HG02870 (cell line): Measurements from ENCODE around the gene PRRC2B.
"Not testable (repeated sequence)": the region's sequence is repeated elsewhere in the genome, so short reads cannot be mapped to it uniquely, and the experiment has no call there.

Source experiments
- ATAC-seq: cut with Tn5 transposase; IDR thresholded peaks from one replicate; pipeline ENCODE4 v1.9.1; 2021; ENCODE audit warnings: mild to moderate bottlenecking, moderate library complexity; ENCODE audit not compliant: unreplicated experiment

PRRC2B gene

DNA sequence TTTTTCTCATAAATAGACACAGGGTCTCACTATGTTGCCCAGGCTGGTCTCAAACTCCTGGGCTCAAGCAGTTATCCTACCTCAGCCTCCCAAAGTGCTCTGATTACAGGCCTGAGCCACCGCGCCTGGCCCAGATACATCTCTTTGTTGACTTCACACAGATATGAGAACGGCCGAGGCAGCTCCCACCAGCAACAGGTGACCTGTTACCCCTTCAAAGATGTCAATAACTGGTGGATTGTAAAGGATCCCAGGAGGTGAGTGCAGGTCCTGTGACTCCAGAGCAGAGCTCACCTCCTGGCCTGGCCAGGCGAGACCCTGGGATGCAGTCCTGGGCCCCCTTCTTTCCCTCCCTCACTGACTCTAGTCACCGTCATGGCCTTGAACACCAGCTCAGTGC lies 118.0 kb downstream of the PRRC2B start:
- ATAC-seq: no peak

DNA sequence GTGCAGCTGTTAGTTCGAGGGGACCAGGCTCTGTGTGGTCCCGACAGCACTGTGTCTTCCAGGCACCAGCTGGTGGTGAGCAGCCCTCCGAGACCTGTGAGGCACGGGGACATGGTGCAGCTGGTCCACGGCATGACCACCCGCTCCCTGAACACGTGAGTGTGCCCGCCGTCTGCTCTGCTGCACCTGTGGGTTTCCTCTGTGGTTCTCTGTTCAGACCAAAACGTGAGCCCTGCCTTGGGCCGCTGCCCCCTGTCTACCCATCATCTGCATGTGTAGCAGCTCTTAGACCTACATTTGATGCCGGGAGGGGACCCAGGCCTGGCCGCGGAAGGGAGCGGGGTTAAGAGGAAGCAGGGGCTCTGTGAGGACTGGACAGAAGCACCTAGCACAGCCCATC lies 119.3 kb downstream of the PRRC2B start:
- ATAC-seq: no peak

- ATAC-seq: not testable (repeated sequence)
Measured at GRCh38 chr9:131515559-131516031, 121.7 kb downstream of the PRRC2B start.

DNA sequence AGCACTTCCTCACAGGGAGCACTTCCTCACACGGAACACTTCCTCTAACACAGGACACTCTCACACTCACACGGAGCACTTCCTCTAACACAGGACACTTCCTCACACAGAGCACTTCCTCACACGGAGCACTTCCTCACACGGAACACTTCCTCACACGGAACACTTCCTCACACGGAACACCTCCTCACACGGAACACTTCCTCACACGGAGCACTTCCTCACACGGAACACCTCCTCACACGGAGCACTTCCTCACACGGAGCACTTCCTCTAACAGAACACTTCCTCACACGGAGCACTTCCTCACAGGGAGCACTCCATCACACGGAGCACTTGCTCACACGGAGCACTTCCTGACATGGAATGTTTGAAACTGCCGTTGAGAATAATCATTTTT lies 122.2 kb downstream of the PRRC2B start:
- no peak for ATAC-seq

DNA sequence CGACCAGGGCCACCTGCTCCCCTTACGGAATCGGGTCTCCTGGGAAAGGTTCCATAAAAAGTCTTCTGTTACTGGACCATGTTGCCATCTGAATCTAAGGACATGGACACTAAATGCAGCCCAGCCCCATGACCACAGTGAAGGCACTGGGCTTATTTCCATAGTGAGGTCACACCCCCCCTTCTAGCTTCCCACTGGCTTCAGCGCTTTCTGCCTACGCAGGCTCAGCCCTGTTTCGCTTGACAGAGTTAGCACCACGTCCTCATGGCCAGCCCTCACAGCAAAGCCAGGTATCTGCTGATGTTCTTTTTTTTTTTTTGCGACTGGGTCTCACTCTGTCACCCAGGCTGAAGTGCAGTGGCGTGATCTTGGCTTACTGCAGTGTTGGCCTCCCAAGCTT lies 123.0 kb downstream of the PRRC2B start:
- no peak for ATAC-seq

DNA sequence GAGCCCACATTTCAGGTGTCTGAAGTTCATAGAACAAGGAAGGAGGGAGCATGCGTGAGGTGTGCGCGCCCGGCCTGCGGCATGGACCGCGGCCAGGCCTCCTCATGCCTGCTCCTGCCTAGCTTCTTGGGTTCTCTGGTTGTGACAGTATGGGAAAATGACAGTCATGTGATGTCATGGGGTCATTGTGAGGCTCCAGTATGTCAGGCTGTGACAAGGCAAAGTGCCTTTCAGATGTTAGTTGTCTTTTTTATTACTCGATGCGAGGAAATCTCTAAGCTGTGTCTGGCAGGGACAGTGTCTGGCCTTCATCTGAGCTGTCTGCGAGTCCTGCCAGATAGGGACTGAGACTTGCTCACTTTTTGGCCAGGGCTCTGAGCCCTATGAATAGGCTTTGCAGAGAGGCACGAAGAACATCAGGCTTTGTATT lies 123.9 kb downstream of the PRRC2B start:
- ATAC-seq: no peak

DNA sequence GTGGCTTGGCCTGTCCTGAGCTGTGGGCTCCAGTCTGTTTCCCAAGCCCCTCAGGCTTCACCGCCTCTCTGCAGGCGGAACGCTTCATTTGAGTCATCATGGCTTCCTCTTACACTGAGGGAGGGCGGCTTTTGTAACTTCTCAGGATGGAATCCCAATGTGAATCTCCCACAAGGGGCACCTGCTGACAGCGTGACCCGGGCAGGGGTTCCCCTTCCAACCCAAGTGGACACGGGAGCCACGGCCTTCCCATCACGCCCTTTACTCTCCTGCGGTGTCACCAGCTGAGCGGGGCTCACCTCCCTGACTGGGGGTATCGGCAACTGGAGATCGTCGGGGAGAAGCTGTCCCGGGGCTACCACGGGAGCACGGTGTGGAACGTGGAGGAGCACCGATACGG lies 124.7 kb downstream of the PRRC2B start:
- no peak for ATAC-seq

DNA sequence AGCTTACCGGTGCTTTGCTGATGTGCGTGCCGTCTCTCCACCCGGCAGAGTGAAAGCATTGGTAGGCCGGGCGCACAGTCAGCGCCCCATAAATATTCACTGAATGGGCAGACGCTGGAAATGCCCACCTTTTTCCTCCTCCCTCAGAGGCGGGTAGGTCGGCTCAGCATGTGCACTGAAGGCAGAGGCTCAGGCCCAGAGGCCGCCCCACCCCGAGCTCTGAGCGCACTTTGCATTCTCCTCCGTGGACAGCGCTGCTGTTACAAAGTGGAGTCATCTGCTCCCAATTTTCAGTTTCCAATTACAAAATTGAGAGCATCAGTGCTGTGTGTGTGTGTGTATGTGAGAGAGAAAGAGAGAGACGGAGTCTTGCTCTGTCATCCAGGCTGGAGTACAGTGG lies 126.6 kb downstream of the PRRC2B start:
- no peak for ATAC-seq

DNA sequence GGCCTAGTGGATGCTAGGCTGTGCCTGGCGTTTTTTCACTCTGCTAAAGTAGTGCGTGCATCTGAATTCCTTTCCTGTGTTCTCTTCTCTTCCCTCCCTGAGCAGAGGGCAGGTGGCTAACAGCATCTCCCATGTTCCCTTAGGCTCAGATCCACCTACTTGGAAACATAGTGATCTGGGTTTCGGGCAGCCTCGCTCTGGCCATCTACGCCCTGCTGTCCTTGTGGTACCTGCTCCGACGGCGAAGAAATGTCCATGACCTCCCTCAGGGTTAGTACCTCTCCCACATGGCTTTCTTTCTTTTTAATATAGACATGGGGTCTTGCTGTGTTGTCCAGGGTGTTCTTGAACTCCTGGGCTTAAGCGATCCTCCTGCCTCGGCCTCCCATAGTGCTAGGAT lies 127.3 kb downstream of the PRRC2B start:
- ATAC-seq: no peak

DNA sequence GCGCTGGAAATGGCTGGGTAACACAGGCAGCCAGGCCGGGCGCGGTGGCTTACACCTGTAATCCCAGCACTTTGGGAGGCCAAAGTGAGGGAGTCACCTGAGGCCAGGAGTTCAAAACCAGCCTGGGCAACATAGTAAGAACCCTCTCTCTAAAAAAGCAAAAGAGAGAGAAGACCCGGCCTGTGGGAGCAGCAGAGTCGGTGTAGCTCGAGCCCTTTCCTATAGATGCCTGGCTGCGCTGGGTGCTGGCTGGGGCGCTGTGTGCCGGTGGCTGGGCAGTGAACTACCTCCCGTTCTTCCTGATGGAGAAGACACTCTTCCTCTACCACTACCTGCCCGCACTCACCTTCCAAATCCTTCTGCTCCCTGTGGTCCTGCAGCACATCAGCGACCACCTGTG lies 127.9 kb downstream of the PRRC2B start:
- no peak for ATAC-seq

GRCh38 chr9:131522257-131523085 lies 128.6 kb downstream of the PRRC2B start:
- no peak for ATAC-seq

DNA sequence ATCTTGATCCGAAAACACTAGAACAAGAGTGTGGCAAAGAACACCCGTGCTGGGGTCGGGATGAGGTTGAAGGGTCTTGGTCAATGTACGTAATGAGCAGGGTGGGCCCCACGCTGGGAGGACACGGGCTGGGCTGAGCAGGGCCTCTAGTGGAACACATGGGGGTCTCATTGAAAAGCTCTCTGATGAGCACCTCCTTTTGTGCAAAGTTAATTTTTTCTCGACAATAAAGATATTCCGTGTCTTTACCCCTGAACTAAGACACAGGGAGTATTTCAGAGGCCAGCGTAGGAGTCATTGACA lies 129.2 kb downstream of the PRRC2B start:
- ATAC-seq: no peak

DNA sequence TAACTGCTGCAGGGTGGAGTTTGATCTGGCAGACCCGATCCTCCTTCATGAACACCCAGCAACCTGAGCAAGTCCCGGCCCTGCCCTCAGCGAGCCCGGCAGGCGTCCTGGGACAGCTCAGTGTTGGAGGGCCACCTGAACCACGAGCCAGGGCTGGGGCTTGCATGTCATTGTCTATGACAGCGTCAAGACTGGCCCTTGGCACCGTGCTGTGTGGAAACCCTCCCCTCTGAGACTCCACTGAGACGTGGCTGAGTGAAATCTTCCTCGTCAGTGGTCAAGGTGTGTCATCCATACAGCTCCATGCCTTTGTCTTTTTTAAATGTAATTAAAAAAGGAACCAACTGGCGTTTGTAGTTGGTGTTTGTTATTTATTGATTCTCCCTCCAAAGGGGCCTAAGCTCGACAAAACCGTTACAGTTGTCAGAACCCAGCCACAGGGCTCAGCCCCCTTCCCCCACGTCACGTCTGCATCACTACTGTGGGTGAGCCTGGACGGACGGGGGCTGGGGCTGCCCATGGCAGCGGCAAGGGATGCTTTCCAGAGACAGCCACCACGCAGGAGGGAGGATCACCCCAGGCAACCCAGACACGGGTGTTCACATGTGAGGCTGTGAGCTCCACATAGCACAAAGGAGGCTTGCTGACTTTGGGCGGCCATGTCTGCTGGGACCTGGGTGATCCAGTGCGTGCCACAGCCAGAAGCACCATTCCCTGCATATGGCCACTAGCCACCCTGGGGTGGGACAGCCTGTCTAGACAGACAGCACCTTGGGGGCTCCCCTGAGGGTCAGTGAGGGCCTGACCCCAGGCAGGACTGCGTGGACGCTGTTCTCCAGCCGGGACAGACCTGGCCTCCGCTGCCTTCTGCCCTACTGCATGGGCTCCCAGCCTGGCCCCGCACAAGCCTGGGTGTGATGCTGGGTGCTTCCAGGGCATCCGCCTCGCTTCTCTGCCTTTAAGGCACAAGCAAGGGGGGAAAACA lies 129.9 kb downstream of the PRRC2B start:
- no peak for ATAC-seq

DNA sequence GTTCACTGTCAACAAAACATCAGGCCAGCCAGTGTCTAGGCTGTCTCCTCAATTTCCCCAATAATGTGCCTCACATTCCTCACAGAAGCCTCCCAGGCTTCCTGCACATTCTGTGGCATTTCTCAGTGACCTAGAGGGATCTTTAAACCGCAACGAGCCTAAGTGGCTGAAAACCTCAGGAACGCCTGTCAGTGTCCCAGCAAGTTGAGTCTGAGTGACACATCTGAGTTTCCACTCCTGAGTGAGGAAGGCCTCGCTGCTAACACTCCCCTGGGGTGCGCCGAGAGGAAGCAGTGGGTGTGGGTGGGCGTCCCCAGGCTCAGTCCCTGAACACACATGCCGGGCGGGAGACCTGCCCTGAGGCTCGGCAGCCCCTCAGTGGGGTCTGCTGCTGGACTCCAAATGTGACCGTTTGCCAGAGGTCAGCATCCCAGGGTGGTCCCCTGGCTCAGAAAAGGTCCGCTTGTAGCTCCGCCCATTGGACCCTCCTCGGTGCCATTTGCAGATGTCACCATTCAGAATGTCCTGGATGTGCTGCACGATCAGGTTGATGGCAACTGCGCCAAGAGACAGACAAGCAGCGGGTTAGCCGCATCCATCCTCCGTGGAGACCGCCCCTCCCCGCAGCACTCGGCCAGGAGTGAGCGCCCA lies 130.9 kb downstream of the PRRC2B start:
- ATAC-seq: no peak

DNA sequence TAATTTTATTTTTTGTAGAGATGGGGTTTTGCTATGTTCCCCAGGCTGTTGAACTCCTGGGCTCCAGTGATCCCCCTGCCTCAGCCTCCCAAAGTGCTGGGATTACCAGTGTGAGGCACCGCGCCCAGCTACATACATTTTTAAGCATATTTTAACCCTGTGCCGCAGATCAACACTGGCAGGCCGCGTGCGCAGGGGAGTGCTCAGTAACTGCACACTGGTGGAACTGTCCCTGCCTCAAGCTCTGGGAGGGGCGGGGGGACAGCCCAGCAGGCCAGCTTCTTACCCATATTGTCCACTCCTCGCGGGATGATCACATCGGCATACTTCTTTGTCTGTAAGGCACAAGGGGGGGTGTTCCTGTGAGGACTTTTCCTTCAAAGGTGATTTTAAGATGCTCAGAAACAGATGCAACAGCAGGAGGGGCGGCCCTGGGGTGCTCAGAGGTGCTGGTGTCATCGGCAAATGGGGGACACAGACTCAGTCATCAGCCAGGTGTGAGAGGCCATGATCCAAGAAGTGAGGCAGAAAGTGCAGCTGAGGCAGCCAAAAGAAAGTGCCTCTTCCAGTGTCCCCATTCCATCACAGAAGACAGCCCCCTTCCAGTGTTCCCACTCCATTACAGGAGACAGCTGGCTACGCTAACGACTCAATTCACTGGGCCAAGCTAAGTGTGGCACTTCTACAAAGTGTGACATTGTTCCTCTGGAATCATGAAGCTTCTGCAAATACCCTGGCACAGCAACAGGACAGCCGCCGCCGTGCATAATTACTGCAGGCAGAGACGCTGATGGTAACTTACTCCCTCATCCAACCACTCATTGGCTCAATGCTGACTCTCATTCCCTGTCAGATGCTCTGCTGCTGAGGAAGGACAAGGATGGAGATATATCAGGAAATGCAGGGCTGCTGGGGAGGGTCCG lies 132.0 kb downstream of the PRRC2B start:
- ATAC-seq: no peak

DNA sequence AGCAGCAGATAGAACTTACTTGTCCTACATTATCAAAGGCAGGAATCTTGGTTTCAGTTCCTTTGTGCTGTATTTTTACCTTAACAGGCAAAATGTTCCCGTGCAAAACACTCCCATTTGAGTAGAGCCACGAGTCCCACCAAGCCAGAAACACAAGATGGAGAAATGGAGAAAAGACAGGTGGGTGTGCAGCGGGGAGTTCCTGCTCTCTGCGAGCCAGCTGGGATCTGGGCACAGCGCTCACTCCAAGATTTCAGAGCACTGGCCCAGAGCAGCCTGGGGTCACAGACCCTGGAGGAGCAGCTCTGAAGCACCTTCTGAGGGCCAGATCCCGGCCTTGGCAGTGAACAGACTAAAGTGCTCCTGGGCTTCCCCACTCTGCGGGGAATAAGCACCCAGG lies 134.3 kb downstream of the PRRC2B start:
- ATAC-seq: no peak

- ATAC-seq: no peak
Measured at GRCh38 chr9:131528886-131529505, 135.1 kb downstream of the PRRC2B start.

- no peak for ATAC-seq
Measured at GRCh38 chr9:131529597-131530545, 136.0 kb downstream of the PRRC2B start.

DNA sequence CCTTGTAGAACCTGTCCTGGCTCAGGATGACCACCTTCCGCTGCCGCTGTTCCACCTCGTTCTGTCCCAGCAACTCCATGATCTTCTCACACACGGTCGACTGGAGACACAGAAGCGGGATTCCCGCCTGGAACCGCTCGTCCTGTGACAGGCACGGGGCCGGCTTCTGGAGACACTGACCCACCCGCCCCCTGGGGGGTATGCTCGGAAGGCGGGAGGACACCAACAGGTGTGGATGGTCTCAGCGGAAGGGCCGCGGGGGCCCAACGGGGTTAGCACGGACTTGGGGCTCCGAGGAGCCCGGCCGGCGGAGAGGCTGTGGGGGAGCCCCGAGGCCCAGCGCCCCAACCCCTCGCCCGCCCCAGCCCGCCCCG lies 136.6 kb downstream of the PRRC2B start:
- no peak for ATAC-seq
